GM21619 (cell line): ENCODE data around the gene JSRP1.

Source experiments
- ATAC-seq: cut with Tn5 transposase; IDR thresholded peaks from one replicate; pipeline ENCODE4 v1.9.1; 2021; ENCODE audit not compliant: unreplicated experiment

The JSRP1 gene

DNA sequence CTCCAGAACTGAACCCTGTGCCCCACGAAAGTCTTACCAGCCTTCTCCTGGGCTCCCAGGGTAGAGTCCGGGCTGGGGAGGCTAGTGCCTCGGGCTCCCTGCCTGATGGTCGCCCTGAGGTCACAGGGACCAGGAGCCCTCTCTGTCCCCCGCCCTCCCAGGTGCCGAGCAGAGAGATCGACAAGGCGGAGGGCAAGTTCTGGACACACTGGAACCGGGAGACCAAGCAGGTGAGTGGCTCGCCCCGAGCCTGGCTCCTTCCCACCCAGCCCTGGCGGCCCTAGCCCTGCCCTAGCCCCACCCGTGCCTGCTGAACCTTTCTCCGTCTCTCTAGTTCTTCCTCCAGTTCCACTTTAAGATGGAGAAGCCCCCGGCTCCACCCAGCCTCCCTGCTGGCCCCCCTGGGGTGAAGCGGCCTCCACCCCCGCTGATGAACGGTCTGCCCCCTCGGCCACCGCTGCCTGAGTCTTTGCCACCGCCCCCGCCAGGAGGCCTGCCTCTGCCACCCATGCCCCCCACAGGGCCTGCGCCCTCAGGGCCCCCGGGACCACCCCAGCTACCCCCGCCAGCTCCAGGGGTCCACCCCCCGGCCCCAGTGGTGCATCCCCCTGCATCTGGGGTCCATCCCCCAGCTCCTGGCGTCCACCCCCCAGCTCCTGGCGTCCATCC lies 8.7 kb downstream of the JSRP1 start:
- ATAC-seq: no peak

GRCh38 chr19:2246801-2247361 lies 9.3 kb downstream of the JSRP1 start:
- ATAC-seq: no peak

DNA sequence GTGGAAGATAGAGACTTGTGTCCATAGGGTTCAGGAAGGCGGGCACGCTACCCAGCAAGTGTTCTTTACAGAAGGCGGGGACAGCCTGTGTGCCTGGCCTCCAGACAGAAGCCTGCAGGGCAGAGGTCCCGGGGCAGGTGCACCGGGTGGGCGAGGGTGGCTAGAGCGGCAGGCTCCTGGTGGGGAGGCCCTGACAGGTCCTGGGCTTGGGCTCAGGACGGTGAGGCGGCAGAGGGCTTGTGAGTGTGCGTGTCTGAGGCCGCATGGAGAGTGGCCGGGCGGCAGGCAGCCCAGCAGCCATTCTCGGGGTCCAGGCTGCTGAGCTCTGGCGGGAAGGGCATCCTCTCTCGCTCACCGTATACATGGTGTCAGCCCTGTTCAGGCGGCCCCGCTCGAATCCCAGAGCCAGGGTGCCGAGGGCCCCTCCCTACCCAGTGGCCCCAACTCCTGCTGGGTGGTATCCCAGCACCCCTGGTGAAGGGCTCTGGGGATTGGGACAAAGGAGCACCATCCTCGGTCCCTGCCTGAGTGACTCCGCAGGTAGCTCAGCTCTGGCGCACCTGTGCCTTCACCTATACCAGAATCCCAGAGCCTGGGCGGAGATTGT lies 10.1 kb downstream of the JSRP1 start:
- ATAC-seq: no peak

- ATAC-seq: no peak
These were observed 10.9 kb downstream of the JSRP1 start for GRCh38 chr19:2245273-2245672.

- no peak for ATAC-seq
These were observed 11.7 kb downstream of the JSRP1 start for GRCh38 chr19:2244486-2244885.

DNA sequence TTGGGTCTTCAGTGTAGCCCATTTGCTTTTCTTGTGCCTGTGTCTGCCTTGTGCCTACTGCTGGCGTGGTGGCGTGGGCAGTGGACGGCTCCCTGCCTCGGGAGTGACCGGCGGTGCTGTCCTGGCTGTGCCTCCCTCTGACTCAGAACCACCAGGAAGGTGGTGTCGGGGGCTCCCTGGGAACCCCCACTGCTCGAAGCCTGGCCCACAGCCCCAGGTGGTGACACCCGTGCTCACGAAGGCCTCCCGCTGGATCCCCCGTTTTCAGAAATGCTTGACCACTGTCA lies 12.1 kb downstream of the JSRP1 start:
- ATAC-seq: no peak

DNA sequence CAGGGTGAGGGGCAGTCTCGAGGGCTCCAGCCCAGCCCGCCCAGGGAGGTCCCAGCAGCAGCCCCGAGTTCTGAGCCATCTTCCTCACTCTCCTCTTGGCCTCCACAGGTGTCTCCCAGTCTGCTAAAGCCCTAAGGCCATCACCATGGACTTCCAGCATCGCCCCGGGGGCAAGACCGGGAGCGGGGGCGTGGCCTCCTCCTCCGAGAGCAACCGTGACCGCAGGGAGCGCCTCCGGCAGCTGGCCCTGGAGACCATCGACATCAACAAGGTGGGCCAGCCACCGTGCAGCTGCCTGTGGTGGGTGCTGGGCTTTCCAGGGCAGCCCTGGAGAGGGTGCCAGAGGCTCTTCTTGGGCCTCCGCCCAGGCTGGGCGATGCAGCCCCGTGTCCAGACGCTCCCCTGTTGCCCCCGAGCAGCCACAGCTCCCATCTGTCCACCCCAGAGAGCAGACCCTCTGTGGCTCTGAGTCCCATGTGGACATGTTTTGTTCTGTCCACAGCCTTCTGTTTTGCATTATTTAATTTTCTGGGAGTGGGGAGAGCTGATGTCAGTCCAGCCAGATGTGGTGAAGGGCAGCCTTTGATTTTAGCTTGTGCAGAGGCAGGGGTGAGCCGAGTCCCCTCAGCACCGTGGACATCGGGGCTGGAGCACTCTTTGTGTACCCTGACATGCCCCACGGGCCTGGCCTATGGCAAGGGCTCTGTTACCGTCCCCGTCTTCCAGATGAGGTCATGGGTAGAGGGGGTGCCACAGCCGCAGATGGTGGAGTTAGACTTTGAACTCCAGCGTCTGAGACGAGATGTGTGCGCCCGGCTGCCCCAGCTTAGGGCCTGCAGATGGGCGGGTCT lies 12.7 kb downstream of the JSRP1 start:
- no peak for ATAC-seq

DNA sequence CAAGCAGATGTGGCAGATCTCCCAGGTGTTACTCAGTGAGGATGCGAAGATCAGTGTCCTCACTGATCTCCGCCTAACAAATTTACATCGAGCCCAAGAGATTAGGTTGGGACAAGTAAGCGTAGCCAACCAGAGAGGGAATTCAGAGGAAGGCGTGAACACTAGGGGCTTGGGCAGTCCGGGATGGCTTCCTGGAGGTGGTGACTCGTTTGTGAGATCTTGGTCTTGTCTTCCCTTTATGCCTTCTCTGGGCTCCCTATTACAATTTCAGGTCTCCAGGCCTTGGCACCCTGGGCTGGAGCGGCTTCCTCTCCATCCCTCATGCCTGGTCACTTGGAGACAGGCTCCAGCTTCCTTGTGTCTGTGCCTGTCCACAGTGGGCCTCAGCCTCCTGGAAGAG lies 13.4 kb downstream of the JSRP1 start:
- no peak for ATAC-seq

GRCh38 chr19:2242092-2242537 lies 14.1 kb downstream of the JSRP1 start:
- no peak for ATAC-seq

GRCh38 chr19:2240881-2241760 lies 15.1 kb downstream of the JSRP1 start:
- no peak for ATAC-seq

- no peak for ATAC-seq
These were observed 16.1 kb downstream of the JSRP1 start for GRCh38 chr19:2239771-2240770.

GRCh38 chr19:2239173-2239572 lies 17.0 kb downstream of the JSRP1 start:
- ATAC-seq: no peak

DNA sequence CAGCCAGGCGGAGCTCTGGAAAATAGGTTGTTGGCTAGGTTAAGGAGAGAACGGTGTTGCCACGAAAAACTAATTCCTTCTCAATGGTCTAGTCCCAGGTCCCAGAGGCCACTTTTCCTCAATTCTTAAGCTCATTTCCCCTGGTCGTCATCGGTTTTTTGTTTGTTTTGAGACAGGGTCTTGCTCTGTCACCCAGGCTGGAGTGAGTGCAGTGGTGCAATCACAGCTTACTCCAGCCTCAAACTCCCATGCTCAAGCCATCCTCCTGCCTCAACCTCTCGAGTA lies 18.4 kb downstream of the JSRP1 start:
- ATAC-seq: no peak

DNA sequence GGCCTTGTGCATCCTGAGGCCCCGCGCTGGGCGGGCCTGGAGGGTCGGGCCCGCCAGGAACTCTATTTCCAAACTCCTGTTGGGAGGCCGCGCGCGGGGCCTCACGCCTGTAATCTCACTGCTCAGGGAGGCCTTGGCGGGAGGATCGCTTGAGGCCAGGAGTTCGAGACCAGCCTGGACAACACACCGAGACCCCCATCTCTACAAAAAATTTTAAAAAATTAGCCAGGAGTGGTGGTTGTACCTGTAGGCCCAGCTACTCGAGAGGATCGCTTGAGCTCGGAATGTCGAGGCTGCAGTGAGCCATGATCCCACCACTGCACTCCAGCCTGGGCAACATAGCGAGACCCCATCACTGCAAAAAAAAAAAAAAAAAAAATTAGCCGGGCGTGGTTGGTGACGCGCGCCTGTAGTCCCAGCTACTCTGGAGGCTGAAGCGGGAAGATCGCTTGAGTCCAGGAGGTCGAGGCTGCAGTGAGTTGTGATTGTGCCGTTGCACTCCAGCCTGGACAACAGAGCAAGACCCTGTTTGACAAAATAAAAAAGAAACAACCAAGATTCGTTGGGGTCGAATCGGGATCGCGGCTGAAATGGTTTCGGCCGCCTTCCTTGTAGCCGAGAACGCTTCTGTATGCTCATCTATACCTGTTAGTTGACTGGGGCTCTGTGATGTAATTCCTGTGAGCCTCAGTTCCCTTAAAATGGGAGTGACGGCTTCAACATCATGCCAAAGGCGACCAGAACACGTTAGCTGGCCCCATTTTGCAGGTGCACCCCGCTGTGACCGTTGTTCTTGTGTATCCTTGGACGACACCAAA lies 19.0 kb downstream of the JSRP1 start:
- ATAC-seq: no peak

- ATAC-seq: peak; percentile 61
These were observed 19.7 kb downstream of the JSRP1 start, which contains the start of the genes PLEKHJ1 and SF3A2 for GRCh38 chr19:2236314-2237050. PLEKHJ1 (minus strand) TSS chr19:2236329; CDS start chr19:2236248, 81 bp downstream. SF3A2 (plus strand) TSS chr19:2236824; CDS start chr19:2243419, 6,595 bp downstream.

DNA sequence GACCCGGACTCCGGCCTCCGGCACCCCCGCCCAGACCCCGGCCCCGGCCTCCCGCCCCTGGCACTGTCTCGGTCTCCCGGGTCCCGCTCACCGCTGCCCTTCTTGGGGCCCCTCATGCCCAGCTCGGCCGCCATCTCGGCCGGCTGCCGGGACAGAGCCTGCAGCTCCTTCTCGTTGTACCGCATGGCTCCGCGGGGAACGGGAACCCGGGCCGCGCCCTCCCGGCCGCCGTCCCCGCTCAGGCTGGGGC lies 20.2 kb downstream of the JSRP1 start:
- no peak for ATAC-seq

- peak; percentile 22 for ATAC-seq
These were observed 20.7 kb downstream of the JSRP1 start for GRCh38 chr19:2235381-2236063.

- no peak for ATAC-seq
These were observed 21.2 kb downstream of the JSRP1 start for GRCh38 chr19:2234996-2235380.
